WTC11 (cell line): ENCODE measurements around the gene PDZRN4. TPM values are rescaled to one million over a fixed set of nuclear protein-coding genes. Genes with fewer than 3 reads are reported as not detected.
"Not testable (repeated sequence)": the region's sequence is repeated elsewhere in the genome, so short reads cannot be mapped to it uniquely, and the experiment has no call there.

Experiments used
- ATAC-seq: fragments of 200-7000 bp; cut with Tn5 transposase; 2 replicates; pipeline ENCODE4 v1.10.0; 2021; ENCODE audit warnings: mild to moderate bottlenecking, moderate library complexity
- CTCF ChIA-PET: fragments of 300-600 bp; sonication (Branson Sonifier 250); formaldehyde crosslinking; loops from one replicate; lab custom pipeline; 2021; ENCODE audit warnings: antibody characterized with exemption; lab: Charles Lee
- POLR2A ChIA-PET: fragments of 350-600 bp; sonication (Branson Sonifier 250); formaldehyde crosslinking; loops from one replicate; lab custom pipeline; 2021; ENCODE audit warnings: antibody characterized with exemption; lab: Charles Lee
- DNase-seq: peaks from one replicate; pipeline ENCODE4 v3.0.0; 2021; ENCODE audit warnings: low spot score
- H3K27ac Mint-ChIP-seq: 2 replicates; pipeline ENCODE4 v1.8.0; 2021; ENCODE audit warnings: mixed read lengths
- H3K27me3 Mint-ChIP-seq: 2 replicates; pipeline ENCODE4 v1.8.0; 2021; ENCODE audit warnings: low read depth, mild to moderate bottlenecking, moderate library complexity, mixed read lengths
- H3K36me3 Mint-ChIP-seq: 2 replicates; pipeline ENCODE4 v1.8.0; 2021; ENCODE audit warnings: mixed read lengths
- H3K4me1 Mint-ChIP-seq: 2 replicates; pipeline ENCODE4 v1.8.0; 2022; ENCODE audit warnings: mixed read lengths
- H3K4me3 Mint-ChIP-seq: 2 replicates; pipeline ENCODE4 v1.8.0; 2021; ENCODE audit warnings: mild to moderate bottlenecking, moderate library complexity, mixed read lengths
- H3K9me3 Mint-ChIP-seq: 2 replicates; pipeline ENCODE4 v1.8.0; 2021; ENCODE audit warnings: mixed read lengths
- AFF4 ChIP-seq: sonication (generic); formaldehyde crosslinking; IDR thresholded peaks from 2 replicates; pipeline ENCODE4 v1.8.1; 2023; ENCODE audit warnings: mild to moderate bottlenecking, missing genetic modification reagents, borderline replicate concordance
- ARID4B ChIP-seq: sonication (generic); formaldehyde crosslinking; IDR thresholded peaks from 2 replicates; pipeline ENCODE4 v1.8.0; 2023; ENCODE audit warnings: missing genetic modification reagents, mild to moderate bottlenecking, borderline replicate concordance
- GRHL2 ChIP-seq: fragments of 250-450 bp; sonication (Bioruptor Pico); IDR thresholded peaks from 2 replicates; pipeline ENCODE4 v1.8.0; 2022; ENCODE audit warnings: mild to moderate bottlenecking, moderate library complexity; ENCODE audit not compliant: insufficient replicate concordance, severe bottlenecking
- HMGXB4 ChIP-seq: sonication (generic); formaldehyde crosslinking; IDR thresholded peaks from 2 replicates; pipeline ENCODE4 v1.8.1; 2023; ENCODE audit warnings: mild to moderate bottlenecking, moderate library complexity, missing genetic modification reagents
- PRRX2 ChIP-seq: fragments of 250-450 bp; sonication (Bioruptor Pico); IDR thresholded peaks from 2 replicates; pipeline ENCODE4 v1.8.0; 2021; ENCODE audit warnings: mild to moderate bottlenecking
- ZBTB43 ChIP-seq: sonication (generic); formaldehyde crosslinking; IDR thresholded peaks from 2 replicates; pipeline ENCODE4 v1.8.1; 2023; ENCODE audit warnings: mild to moderate bottlenecking, missing genetic modification reagents
- ZNF396 ChIP-seq: fragments of 250-450 bp; sonication (Bioruptor Pico); IDR thresholded peaks from 2 replicates; pipeline ENCODE4 v1.8.0; 2021; ENCODE audit warnings: mild to moderate bottlenecking, moderate library complexity, borderline replicate concordance
- ZNF423 ChIP-seq: fragments of 250-450 bp; sonication (Bioruptor Pico); IDR thresholded peaks from 2 replicates; pipeline ENCODE4 v2.1.2; 2022; ENCODE audit warnings: mild to moderate bottlenecking, moderate library complexity
- ZNF512 ChIP-seq: sonication (generic); formaldehyde crosslinking; IDR thresholded peaks from 2 replicates; pipeline ENCODE4 v1.8.1; 2022; ENCODE audit warnings: missing genetic modification reagents, borderline replicate concordance
- ZNF671 ChIP-seq: fragments of 250-450 bp; sonication (Bioruptor Pico); IDR thresholded peaks from 2 replicates; pipeline ENCODE4 v1.8.0; 2021; ENCODE audit warnings: mild to moderate bottlenecking
- total RNA-seq: library from RNA; stranded (reverse); gene quantifications from 3 replicates; pipeline ENCODE4 v1.2.3, GENCODE V29; 2021

The PDZRN4 gene
- total RNA-seq, 1 experiment from 2014 or later = 0.09 TPM

- no peak for TF ChIP-seq GRHL2 (CRISPR knock-in tag)
- TF ChIP-seq ZNF396 = no peak
- no peak for TF ChIP-seq PRRX2 (CRISPR knock-in tag)
- no peak for TF ChIP-seq AFF4 (CRISPR knock-in tag)
- TF ChIP-seq ARID4B (CRISPR knock-in tag) = no peak
- TF ChIP-seq ZNF671 (CRISPR knock-in tag) = no peak
- no peak for TF ChIP-seq ZBTB43 (CRISPR knock-in tag)
- no peak for TF ChIP-seq ZNF423
- TF ChIP-seq HMGXB4 = no peak
- TF ChIP-seq ZNF512 (CRISPR knock-in tag) = no peak
Observed at GRCh38 chr12:41277946-41278267, 89.8 kb downstream of the PDZRN4 start (continued).

- H3K27me3 Mint-ChIP-seq, H3K27ac Mint-ChIP-seq, H3K9me3 Mint-ChIP-seq, H3K4me1 Mint-ChIP-seq, DNase-seq, ATAC-seq, H3K4me3 Mint-ChIP-seq, H3K36me3 Mint-ChIP-seq, POLR2A ChIA-PET: not testable (repeated sequence)
- CTCF ChIA-PET = interaction anchor here (0.8 kb wide), 1 partner anchor 743 kb away, joined by 5 read pairs; no protein-coding TSS in a partner anchor
Observed at GRCh38 chr12:41280341-41281095, 92.4 kb downstream of the PDZRN4 start.

- POLR2A ChIA-PET, H3K9me3 Mint-ChIP-seq, H3K27ac Mint-ChIP-seq, H3K4me3 Mint-ChIP-seq, H3K4me1 Mint-ChIP-seq, DNase-seq, H3K36me3 Mint-ChIP-seq, ATAC-seq, H3K27me3 Mint-ChIP-seq, CTCF ChIA-PET: not testable (repeated sequence)
Observed at GRCh38 chr12:41285470-41285869, 97.3 kb downstream of the PDZRN4 start.
